ENCODE data around the gene SIM2. TPM values are rescaled to one million over a fixed set of nuclear protein-coding genes. Genes with fewer than 3 reads are reported as not detected.
"Not testable (repeated sequence)": the region's sequence is repeated elsewhere in the genome, so short reads cannot be mapped to it uniquely, and the experiment has no call there.

Gene SIM2
- total RNA-seq, 1 donor from 2014 or later: 0.21 TPM

DNA sequence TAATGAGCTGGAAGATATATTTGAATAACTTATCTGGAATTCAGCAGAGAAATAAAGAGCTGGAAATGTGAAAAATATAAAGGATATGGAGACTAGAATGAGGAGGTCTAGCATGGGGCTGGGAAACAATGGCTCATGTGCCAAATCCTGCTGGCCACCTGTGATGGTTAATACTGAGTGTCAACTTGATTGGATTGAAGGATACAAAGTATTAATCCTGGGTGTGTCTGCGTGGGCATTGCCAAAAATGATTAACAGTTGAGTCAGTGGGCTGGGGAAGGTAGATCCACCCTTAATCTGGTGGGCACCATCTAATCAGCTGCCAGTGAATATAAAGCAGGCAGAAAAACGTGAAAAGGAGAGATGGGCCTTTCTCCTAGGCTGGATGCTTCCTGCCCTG lies 26.6 kb upstream of the SIM2 start:
- H3K36me3 Mint-ChIP-seq (ENCODE audit: low read depth); DNase-seq (ENCODE audit: low spot score); H3K4me1 Mint-ChIP-seq (ENCODE audit: low read depth); H3K27ac Mint-ChIP-seq; H3K4me3 Mint-ChIP-seq (ENCODE audit: low read depth); intact Hi-C loops (cut with micrococcal nuclease); H3K9me3 Mint-ChIP-seq: not testable (repeated sequence)
- peaks cover 19% of the 10 kb centered on the region for H3K27me3 Mint-ChIP-seq (ENCODE audit: low read depth)

GRCh38 chr21:36672737-36673136 lies 26.2 kb upstream of the SIM2 start:
- Mint-ChIP-seq H3K36me3 (ENCODE audit: low read depth) (no peaks in the 10 kb centered on the region), H3K9me3 (no peaks in the 10 kb centered on the region), H3K27ac (no peak overlapping the region), H3K27me3 (ENCODE audit: low read depth) (peaks cover 22% of the 10 kb centered on the region), H3K4me3 (ENCODE audit: low read depth) (no peak overlapping the region), H3K4me1 (ENCODE audit: low read depth) (no peaks in the 10 kb centered on the region)
- intact Hi-C loops (cut with micrococcal nuclease): no loop called here
- no peak for DNase-seq (ENCODE audit: low spot score)

- no peak for DNase-seq (ENCODE audit: low spot score)
- intact Hi-C loops (cut with micrococcal nuclease): no loop called here
- H3K27ac Mint-ChIP-seq: no peak overlapping the region
- no peaks in the 10 kb centered on the region for H3K4me1 Mint-ChIP-seq (ENCODE audit: low read depth)
- peaks cover 4% of the 10 kb centered on the region for H3K9me3 Mint-ChIP-seq
- H3K36me3 Mint-ChIP-seq (ENCODE audit: low read depth): no peaks in the 10 kb centered on the region
- H3K27me3 Mint-ChIP-seq (ENCODE audit: low read depth): peaks cover 35% of the 10 kb centered on the region
- no peak overlapping the region for H3K4me3 Mint-ChIP-seq (ENCODE audit: low read depth)
Measured at GRCh38 chr21:36676039-36676950, 22.6 kb upstream of the SIM2 start.

DNA sequence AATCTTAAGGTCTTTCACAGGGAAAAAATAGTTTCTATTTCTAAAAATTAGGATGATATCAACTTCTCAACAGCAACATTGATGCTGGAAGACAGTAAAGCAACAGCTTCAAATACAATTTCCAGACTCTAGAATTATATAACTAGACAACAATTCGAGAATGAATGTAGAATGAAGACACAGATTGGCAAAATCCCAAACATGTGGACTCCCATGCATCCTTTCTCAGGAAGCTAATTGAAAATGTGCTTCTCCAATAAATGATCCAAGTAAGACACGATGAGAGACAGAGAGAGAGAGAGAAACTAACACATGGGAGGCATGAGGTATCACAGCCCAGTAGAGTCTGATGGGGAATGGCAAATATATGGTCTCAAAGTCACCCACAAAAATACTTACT lies 21.5 kb upstream of the SIM2 start:
- no peak overlapping the region for H3K4me3 Mint-ChIP-seq (ENCODE audit: low read depth)
- H3K36me3 Mint-ChIP-seq (ENCODE audit: low read depth): no peaks in the 10 kb centered on the region
- intact Hi-C loops (cut with micrococcal nuclease): no loop called here
- DNase-seq (ENCODE audit: low spot score): no peak
- H3K27ac Mint-ChIP-seq: no peak overlapping the region
- peaks cover 10% of the 10 kb centered on the region for H3K9me3 Mint-ChIP-seq
- no peaks in the 10 kb centered on the region for H3K4me1 Mint-ChIP-seq (ENCODE audit: low read depth)
- H3K27me3 Mint-ChIP-seq (ENCODE audit: low read depth): peaks cover 34% of the 10 kb centered on the region

DNA sequence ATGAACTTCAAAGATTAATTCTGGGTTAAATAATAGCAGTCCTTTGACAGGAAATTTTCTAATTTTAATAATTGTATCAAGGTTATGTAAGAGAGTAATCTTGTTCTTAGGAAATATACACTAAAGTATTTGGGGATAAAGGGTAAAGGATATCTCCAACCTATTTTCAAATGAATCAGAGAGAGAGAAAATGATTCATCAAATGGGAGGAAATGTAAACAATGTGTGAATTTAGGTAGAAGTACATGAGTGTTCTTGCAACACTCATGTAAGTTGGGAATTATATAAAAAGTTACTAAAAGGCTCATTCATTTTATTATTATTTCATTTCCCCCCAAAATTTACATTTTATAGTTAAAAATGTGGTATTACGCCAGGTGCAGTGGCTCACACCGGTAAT lies 20.4 kb upstream of the SIM2 start:
- Mint-ChIP-seq H3K27me3 (ENCODE audit: low read depth) (peaks cover 41% of the 10 kb centered on the region), H3K9me3 (peaks cover 10% of the 10 kb centered on the region)
- no peak for DNase-seq (ENCODE audit: low spot score)

DNA sequence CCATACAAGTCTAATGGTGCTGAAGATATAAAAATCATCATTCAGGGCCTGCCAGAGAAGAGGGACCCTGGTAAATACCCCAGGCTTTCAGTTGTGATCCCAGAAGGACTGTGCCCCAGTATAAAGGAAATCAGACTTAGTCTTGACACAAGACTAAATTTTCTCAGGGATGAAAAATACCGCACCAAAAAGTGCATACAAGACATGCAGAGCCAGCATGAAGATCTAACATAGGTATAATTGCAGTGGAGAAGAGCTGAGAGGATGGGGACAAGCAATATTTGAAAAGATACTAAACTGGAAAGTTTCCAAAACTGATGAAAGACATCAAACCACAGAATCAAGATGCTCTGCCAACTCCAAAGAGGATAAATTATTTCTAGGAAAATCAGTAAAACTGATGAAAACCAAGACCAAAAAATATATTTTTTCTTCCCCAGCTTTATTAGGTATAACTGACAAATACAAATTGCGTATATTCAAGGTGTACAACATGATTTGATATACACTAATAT lies 17.7 kb upstream of the SIM2 start:
- no peak for DNase-seq (ENCODE audit: low spot score)
- H3K27me3 Mint-ChIP-seq (ENCODE audit: low read depth): peaks cover 49% of the 10 kb centered on the region
- H3K36me3 Mint-ChIP-seq (ENCODE audit: low read depth): no peaks in the 10 kb centered on the region
- H3K4me1 Mint-ChIP-seq (ENCODE audit: low read depth): no peaks in the 10 kb centered on the region
- H3K27ac Mint-ChIP-seq: no peak overlapping the region
- intact Hi-C loops (cut with micrococcal nuclease): no loop called here
- H3K9me3 Mint-ChIP-seq: peaks cover 10% of the 10 kb centered on the region
- no peak overlapping the region for H3K4me3 Mint-ChIP-seq (ENCODE audit: low read depth)

More for the DNA sequence above, 20.4 kb upstream of the SIM2 start:
- intact Hi-C loops (cut with micrococcal nuclease): no loop called here
- H3K4me3 Mint-ChIP-seq (ENCODE audit: low read depth): no peak overlapping the region
- no peak overlapping the region for H3K27ac Mint-ChIP-seq
- no peaks in the 10 kb centered on the region for H3K4me1 Mint-ChIP-seq (ENCODE audit: low read depth)
- no peaks in the 10 kb centered on the region for H3K36me3 Mint-ChIP-seq (ENCODE audit: low read depth)

DNA sequence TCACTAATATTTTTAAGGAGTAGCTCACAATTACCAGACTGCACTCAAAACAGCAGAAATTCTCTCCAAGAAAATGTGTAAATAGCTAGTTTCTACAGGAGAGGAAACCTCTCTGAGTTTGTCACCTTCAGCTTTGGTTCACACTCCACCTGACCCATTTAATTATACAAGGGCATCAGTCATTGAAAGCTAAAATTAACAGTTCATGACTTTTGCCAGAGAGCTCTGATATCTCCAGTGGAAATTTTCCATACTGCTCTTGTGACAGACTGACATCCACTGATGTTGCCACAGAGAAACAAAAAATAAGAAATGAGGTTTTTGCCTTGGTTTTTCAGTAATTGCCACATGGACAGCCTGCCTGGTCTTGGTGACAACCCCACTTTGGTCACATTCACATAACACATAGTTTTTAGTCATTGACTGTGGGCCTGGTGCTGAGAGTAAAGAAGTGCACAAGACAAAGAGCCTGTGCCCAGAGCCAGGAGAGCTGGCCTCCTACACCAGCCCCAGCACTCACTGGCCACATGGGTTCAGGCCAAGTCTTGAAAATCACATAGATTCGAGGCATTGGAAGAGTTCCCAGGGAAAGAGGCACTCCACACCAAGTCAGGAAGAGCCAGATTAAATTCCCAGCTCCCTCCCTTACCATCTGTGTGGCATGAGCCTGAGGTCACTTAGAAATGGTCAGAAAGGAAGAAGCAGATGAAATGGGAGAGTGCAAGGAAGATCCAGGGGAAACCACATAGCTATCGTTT lies 13.8 kb upstream of the SIM2 start:
- H3K36me3 Mint-ChIP-seq (ENCODE audit: low read depth): no peaks in the 10 kb centered on the region
- H3K27ac Mint-ChIP-seq: no peak overlapping the region
- H3K4me3 Mint-ChIP-seq (ENCODE audit: low read depth): no peak overlapping the region
- intact Hi-C loops (cut with micrococcal nuclease): no loop called here
- peaks cover 53% of the 10 kb centered on the region for H3K27me3 Mint-ChIP-seq (ENCODE audit: low read depth)
- H3K4me1 Mint-ChIP-seq (ENCODE audit: low read depth): no peaks in the 10 kb centered on the region
- DNase-seq (ENCODE audit: low spot score): no peak
- peaks cover 10% of the 10 kb centered on the region for H3K9me3 Mint-ChIP-seq

GRCh38 chr21:36686955-36687354 lies 12.0 kb upstream of the SIM2 start:
- no peak for DNase-seq (ENCODE audit: low spot score)
- no peaks in the 10 kb centered on the region for H3K9me3 Mint-ChIP-seq
- no peak overlapping the region for H3K4me3 Mint-ChIP-seq (ENCODE audit: low read depth)
- H3K4me1 Mint-ChIP-seq (ENCODE audit: low read depth): no peaks in the 10 kb centered on the region
- H3K27ac Mint-ChIP-seq: no peak overlapping the region
- H3K36me3 Mint-ChIP-seq (ENCODE audit: low read depth): no peaks in the 10 kb centered on the region
- intact Hi-C loops (cut with micrococcal nuclease): no loop called here
- H3K27me3 Mint-ChIP-seq (ENCODE audit: low read depth): peaks cover 66% of the 10 kb centered on the region

DNA sequence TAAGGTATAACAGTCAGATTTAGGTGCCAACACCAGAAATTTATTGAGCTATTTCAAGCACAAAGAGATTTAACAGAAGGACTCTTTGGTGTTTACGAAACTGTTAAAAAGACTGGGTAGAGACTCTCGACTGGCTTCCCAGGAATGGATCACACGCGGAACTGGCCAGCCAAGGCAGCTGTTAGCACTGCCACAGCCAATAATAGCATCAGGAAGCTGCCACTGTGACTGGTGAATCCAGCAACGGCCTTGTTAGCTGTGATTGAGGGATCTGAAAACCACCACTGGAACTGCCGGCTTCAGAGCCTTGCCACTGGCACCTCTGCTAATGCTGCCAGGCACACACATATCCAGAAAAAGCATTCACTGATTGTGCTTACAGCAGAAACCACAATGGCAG lies 10.6 kb upstream of the SIM2 start:
- no peak for DNase-seq (ENCODE audit: low spot score)
- no peaks in the 10 kb centered on the region for H3K4me1 Mint-ChIP-seq (ENCODE audit: low read depth)

GRCh38 chr21:36689324-36689723 lies 9.6 kb upstream of the SIM2 start:
- no peak for DNase-seq (ENCODE audit: low spot score)
- intact Hi-C loops (cut with micrococcal nuclease): no loop called here
- Mint-ChIP-seq H3K9me3 (no peaks in the 10 kb centered on the region), H3K4me3 (ENCODE audit: low read depth) (no peak overlapping the region), H3K4me1 (ENCODE audit: low read depth) (peaks cover 4% of the 10 kb centered on the region), H3K27ac (no peak overlapping the region), H3K36me3 (ENCODE audit: low read depth) (no peaks in the 10 kb centered on the region), H3K27me3 (ENCODE audit: low read depth) (peaks cover 71% of the 10 kb centered on the region)

More for the DNA sequence above, 10.6 kb upstream of the SIM2 start:
- Mint-ChIP-seq H3K27ac (no peak overlapping the region), H3K4me3 (ENCODE audit: low read depth) (no peak overlapping the region), H3K27me3 (ENCODE audit: low read depth) (peaks cover 68% of the 10 kb centered on the region), H3K9me3 (no peaks in the 10 kb centered on the region), H3K36me3 (ENCODE audit: low read depth) (no peaks in the 10 kb centered on the region)
- intact Hi-C loops (cut with micrococcal nuclease): no loop called here

DNA sequence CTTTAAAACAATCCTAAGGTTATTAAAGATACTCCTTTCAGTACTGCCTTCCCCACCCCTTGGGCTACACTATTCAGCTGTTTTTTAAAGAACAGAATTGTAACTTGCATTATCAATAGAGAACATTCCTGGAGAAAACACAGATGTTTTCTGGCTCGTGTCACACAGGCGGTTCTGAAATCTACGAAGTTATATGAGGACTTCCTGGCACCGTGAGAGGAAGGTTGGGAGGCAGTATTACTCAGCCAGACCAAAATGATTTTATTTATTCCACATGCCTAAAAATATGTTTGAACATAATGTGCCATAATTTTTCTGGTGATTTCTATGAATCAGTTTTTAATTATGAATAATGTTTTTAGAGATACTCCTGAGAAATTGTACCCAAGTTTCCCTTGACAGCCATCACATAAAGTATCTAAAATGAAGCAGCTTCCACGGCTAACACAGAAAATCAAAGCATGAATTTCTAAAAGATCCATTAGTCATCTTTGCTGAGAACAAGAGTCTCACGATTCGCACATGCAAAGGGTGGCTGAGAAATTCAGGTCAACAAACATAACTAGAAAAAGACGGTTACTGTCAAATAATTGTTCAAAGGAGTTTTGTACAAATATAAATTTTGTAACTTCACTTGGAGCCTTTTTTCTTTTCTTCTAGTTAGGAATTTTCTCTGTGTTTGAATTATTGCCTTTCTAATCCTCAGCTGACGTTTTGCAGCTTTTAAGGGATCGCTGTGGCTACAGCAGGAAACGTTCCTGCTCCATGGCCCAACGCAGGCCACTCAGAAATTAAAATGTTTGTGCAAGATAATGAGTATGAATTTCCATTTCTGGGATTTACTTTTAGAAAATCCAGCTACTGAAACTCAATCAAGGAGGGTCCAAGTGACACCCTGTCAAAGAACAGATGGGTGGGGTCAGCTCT lies 8.0 kb upstream of the SIM2 start:
- intact Hi-C loops (cut with micrococcal nuclease): loop anchor here (2.0 to 10.0 kb wide), 2 partner anchors 14 to 1224 kb away; partner anchors contain the start of gene KCNJ6
- Mint-ChIP-seq H3K4me1 (ENCODE audit: low read depth) (peaks cover 4% of the 10 kb centered on the region), H3K4me3 (ENCODE audit: low read depth) (no peak overlapping the region), H3K27me3 (ENCODE audit: low read depth) (peaks cover 78% of the 10 kb centered on the region), H3K36me3 (ENCODE audit: low read depth) (no peaks in the 10 kb centered on the region), H3K9me3 (no peaks in the 10 kb centered on the region), H3K27ac (no peak overlapping the region)
- DNase-seq (ENCODE audit: low spot score): no peak

GRCh38 chr21:36691555-36692041 lies 7.3 kb upstream of the SIM2 start:
- no peaks in the 10 kb centered on the region for H3K36me3 Mint-ChIP-seq (ENCODE audit: low read depth)
- intact Hi-C loops (cut with micrococcal nuclease): loop anchor here (2.0 to 10.0 kb wide), 2 partner anchors 13 to 1223 kb away; partner anchors contain the start of gene KCNJ6
- no peaks in the 10 kb centered on the region for H3K9me3 Mint-ChIP-seq
- H3K27ac Mint-ChIP-seq: no peak overlapping the region
- no peak for DNase-seq (ENCODE audit: low spot score)
- peaks cover 4% of the 10 kb centered on the region for H3K4me1 Mint-ChIP-seq (ENCODE audit: low read depth)
- H3K4me3 Mint-ChIP-seq (ENCODE audit: low read depth): no peak overlapping the region
- peaks cover 84% of the 10 kb centered on the region for H3K27me3 Mint-ChIP-seq (ENCODE audit: low read depth)

All from activated T-helper 2 cell treated with anti-CD3 and anti-CD28 coated beads, Interferon-gamma antibody, Interleukin-2, Interleukin-4, amounts not matched to agents 10 μg/mL and 5 μg/mL and 100 μg/mL, durations not matched to agents 14 hours and 24 hours and 36 hours (primary cell).